ENCODE data around the gene MAN1B1.

- TF ChIP-seq, protein P1, sequence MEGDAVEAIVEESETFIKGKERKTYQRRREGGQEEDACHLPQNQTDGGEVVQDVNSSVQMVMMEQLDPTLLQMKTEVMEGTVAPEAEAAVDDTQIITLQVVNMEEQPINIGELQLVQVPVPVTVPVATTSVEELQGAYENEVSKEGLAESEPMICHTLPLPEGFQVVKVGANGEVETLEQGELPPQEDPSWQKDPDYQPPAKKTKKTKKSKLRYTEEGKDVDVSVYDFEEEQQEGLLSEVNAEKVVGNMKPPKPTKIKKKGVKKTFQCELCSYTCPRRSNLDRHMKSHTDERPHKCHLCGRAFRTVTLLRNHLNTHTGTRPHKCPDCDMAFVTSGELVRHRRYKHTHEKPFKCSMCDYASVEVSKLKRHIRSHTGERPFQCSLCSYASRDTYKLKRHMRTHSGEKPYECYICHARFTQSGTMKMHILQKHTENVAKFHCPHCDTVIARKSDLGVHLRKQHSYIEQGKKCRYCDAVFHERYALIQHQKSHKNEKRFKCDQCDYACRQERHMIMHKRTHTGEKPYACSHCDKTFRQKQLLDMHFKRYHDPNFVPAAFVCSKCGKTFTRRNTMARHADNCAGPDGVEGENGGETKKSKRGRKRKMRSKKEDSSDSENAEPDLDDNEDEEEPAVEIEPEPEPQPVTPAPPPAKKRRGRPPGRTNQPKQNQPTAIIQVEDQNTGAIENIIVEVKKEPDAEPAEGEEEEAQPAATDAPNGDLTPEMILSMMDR (optimal IDR thresholded peaks at IDR 0.05 in 1 of 3, IDR thresholded peaks at IDR 0.05 in 1 of 3, conservative IDR thresholded peaks at IDR 0.05 in 1 of 3; ENCODE audit: extremely low read depth in 1 of 3, insufficient read depth in 2 of 3, low read length in 3 of 3), result no peak
- no peak for TF ChIP-seq EZH2 (IDR thresholded peaks at IDR 0.05; ENCODE audit: low read length)
These were observed 682 bp downstream of the MAN1B1 start for GRCh38 chr9:137087409-137087925.

Measured in keratinocyte (primary cell).